ENCODE measurements around the gene YWHAH. TPM values are rescaled to one million over a fixed set of nuclear protein-coding genes. Genes with fewer than 3 reads are reported as not detected.

YWHAH gene
- total RNA-seq, 2 experiments from 2014 or later, result 113 to 145 TPM

DNA sequence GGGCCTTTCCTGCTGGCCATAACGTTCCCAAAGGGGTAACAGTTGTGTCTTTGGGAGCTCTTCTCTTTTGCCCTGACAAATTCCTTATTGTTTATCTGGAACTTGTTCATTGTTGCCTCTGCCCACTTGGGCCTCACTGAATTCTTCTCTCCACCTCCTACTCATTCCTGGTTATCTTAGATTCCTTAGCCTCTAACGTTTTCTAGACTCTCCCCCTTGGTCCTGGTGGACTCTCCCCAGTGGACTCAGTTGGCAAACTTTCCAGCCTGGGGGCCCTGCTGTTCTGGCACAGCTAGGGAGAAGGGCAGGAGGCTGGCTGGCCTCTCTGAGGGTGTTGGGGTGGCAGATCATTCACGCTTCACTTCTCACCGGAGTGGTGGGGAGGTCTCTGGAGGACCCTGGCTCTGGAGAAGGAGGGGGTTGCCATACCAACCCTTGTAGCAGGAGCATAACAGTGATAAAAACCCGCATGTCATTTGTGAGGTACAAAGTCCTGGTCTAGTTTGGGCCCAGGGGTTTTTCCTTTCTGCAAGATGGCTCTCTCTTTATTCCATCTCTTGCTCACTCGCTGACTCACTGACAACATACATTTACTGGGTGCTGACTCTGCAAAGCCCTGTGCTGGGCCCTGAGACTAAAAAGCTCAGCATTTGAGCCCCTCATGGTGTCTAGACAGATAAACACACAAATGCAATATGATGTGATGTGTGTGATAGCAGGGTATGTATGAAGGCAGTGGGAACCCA, 39.7 kb downstream of the YWHAH start:
- Histone ChIP-seq H4K20me1 (ENCODE audit: insufficient read depth, low read length) (no peaks in the 10 kb centered on the region), H3K4me3 (ENCODE audit: low read depth, low read length, poor library complexity, severe bottlenecking) (no peak overlapping the region), H3K9me2 (ENCODE audit: insufficient read depth, low read length) (no peaks in the 10 kb centered on the region), H3K9me3 (ENCODE audit: low read length) (no peaks in the 10 kb centered on the region), H3K36me3 (ENCODE audit: insufficient read depth, low read length) (no peaks in the 10 kb centered on the region), H3K79me2 (ENCODE audit: insufficient read depth, low read depth, low read length) (no peaks in the 10 kb centered on the region), H2AFZ (ENCODE audit: low read length) (no peak overlapping the region), H3K27ac (ENCODE audit: low read depth, low read length, poor library complexity, severe bottlenecking) (no peak overlapping the region), H3K4me2 (ENCODE audit: low read length) (no peak overlapping the region), H3K4me1 (ENCODE audit: insufficient read depth, low read length, poor library complexity, severe bottlenecking) (no peaks in the 10 kb centered on the region)
- TF ChIP-seq EZH2phosphoT487 (IDR thresholded peaks at IDR 0.05; ENCODE audit: borderline replicate concordance, low read depth, low read length), result no peak
- TF ChIP-seq, protein P1, sequence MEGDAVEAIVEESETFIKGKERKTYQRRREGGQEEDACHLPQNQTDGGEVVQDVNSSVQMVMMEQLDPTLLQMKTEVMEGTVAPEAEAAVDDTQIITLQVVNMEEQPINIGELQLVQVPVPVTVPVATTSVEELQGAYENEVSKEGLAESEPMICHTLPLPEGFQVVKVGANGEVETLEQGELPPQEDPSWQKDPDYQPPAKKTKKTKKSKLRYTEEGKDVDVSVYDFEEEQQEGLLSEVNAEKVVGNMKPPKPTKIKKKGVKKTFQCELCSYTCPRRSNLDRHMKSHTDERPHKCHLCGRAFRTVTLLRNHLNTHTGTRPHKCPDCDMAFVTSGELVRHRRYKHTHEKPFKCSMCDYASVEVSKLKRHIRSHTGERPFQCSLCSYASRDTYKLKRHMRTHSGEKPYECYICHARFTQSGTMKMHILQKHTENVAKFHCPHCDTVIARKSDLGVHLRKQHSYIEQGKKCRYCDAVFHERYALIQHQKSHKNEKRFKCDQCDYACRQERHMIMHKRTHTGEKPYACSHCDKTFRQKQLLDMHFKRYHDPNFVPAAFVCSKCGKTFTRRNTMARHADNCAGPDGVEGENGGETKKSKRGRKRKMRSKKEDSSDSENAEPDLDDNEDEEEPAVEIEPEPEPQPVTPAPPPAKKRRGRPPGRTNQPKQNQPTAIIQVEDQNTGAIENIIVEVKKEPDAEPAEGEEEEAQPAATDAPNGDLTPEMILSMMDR (conservative IDR thresholded peaks at IDR 0.05; ENCODE audit: low read length), result no peak
- POLR2A ChIA-PET, result interaction anchor here (0.7 kb wide), 1 partner anchor 281 kb away, joined by 6 read pairs; no protein-coding TSS in a partner anchor
- no TSS peak for BruUV-seq (replicated peaks)
- no peak for DNase-seq (ENCODE audit: low spot score)
- intact Hi-C loops (cut with micrococcal nuclease; ENCODE audit: unreplicated experiment), result no loop called here
- CTCF ChIA-PET (ENCODE audit: unreplicated experiment), result no interaction called here

DNA sequence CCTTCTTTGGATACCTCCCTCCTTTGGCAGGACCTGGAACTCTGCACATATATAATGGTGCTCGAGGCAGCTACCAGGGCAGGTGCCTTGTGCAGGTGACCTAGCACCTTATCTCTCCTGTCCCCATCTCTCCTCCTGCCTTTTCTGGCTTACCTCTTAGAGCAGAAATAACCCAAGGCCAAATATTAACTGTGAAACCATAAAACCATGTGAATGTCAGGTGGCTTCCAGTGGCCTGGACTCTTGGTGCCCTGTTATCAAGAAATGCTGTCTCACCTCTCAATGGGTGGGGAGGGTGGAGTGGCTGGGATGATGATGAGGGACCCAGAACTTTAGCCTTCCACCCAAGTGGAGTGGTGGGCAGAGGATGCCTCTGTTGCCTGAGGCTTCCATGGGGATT, 42.9 kb downstream of the YWHAH start:
- Histone ChIP-seq H3K4me1 (ENCODE audit: insufficient read depth, low read length, poor library complexity, severe bottlenecking) (no peaks in the 10 kb centered on the region), H3K9me2 (ENCODE audit: insufficient read depth, low read length) (no peaks in the 10 kb centered on the region), H2AFZ (ENCODE audit: low read length) (no peak overlapping the region), H3K4me2 (ENCODE audit: low read length) (no peak overlapping the region), H3K27ac (ENCODE audit: low read depth, low read length, poor library complexity, severe bottlenecking) (no peak overlapping the region), H4K20me1 (ENCODE audit: insufficient read depth, low read length) (no peaks in the 10 kb centered on the region), H3K79me2 (ENCODE audit: insufficient read depth, low read depth, low read length) (no peaks in the 10 kb centered on the region), H3K9me3 (ENCODE audit: low read length) (no peaks in the 10 kb centered on the region), H3K36me3 (ENCODE audit: insufficient read depth, low read length) (no peaks in the 10 kb centered on the region), H3K4me3 (ENCODE audit: low read depth, low read length, poor library complexity, severe bottlenecking) (no peak overlapping the region)
- BruUV-seq (replicated peaks), result no TSS peak
- intact Hi-C loops (cut with micrococcal nuclease; ENCODE audit: unreplicated experiment), result no loop called here
- CTCF ChIA-PET (ENCODE audit: unreplicated experiment), result no interaction called here
- DNase-seq (ENCODE audit: low spot score), result no peak
- POLR2A ChIA-PET, result no interaction called here
- TF ChIP-seq, protein P1 (conservative IDR thresholded peaks at IDR 0.05; ENCODE audit: low read length), result no peak
- TF ChIP-seq EZH2phosphoT487 (IDR thresholded peaks at IDR 0.05; ENCODE audit: borderline replicate concordance, low read depth, low read length), result no peak

DNA sequence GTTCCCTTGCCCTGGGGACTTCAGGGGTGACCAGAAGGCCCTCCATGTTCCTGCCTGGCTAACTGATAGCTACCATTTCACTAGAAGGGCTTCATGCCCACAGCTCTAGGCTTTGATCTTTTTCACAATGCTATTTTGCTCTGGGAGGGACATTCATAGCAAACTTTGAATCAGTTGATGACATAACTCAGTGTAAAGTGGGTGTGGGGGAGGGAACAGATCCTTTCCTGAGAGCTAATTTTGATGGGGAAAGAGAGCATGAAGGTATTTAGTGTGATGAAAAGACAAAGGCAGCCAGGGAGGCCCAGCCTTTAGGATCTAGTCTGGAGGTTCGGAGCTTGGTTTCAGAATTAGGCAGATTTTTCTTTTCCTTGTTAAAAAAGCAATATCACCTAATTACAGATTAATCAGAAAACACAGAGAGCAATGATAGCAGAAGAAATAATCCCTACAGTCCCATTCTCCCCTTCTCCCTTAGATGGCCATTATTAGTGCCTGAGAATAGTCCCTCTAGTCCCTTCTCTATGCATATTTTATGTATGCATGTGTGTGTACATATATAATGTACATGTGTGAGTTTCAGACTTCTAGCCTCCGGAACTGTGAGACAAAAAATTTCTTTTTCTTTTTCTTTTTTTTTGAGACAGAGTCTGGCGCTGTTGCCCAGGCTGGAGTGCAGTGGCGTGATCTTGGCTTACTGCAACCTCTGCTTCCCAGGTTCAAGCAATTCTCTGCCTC, 46.9 kb downstream of the YWHAH start:
- H3K9me2 ChIP-seq (ENCODE audit: insufficient read depth, low read length), result no peaks in the 10 kb centered on the region
- no peaks in the 10 kb centered on the region for H3K9me3 ChIP-seq (ENCODE audit: low read length)
- H3K27ac ChIP-seq (ENCODE audit: low read depth, low read length, poor library complexity, severe bottlenecking), result no peak overlapping the region
- no peaks in the 10 kb centered on the region for H4K20me1 ChIP-seq (ENCODE audit: insufficient read depth, low read length)
- no peak overlapping the region for H3K4me3 ChIP-seq (ENCODE audit: low read depth, low read length, poor library complexity, severe bottlenecking)
- H3K4me2 ChIP-seq (ENCODE audit: low read length), result no peak overlapping the region
- no peaks in the 10 kb centered on the region for H3K79me2 ChIP-seq (ENCODE audit: insufficient read depth, low read depth, low read length)
- H3K36me3 ChIP-seq (ENCODE audit: insufficient read depth, low read length), result no peaks in the 10 kb centered on the region
- TF ChIP-seq, protein P1 (conservative IDR thresholded peaks at IDR 0.05; ENCODE audit: low read length), result no peak
- TF ChIP-seq EZH2phosphoT487 (IDR thresholded peaks at IDR 0.05; ENCODE audit: borderline replicate concordance, low read depth, low read length), result no peak
- no peaks in the 10 kb centered on the region for H3K4me1 ChIP-seq (ENCODE audit: insufficient read depth, low read length, poor library complexity, severe bottlenecking)
- H2AFZ ChIP-seq (ENCODE audit: low read length), result no peak overlapping the region
- DNase-seq (ENCODE audit: low spot score), result no peak
- intact Hi-C loops (cut with micrococcal nuclease; ENCODE audit: unreplicated experiment), result no loop called here
- ChIA-PET POLR2A (no interaction called here), CTCF (ENCODE audit: unreplicated experiment) (no interaction called here)
- no TSS peak for BruUV-seq (replicated peaks)
